ENCODE measurements around the gene SLC39A12.

The SLC39A12 gene

DNA sequence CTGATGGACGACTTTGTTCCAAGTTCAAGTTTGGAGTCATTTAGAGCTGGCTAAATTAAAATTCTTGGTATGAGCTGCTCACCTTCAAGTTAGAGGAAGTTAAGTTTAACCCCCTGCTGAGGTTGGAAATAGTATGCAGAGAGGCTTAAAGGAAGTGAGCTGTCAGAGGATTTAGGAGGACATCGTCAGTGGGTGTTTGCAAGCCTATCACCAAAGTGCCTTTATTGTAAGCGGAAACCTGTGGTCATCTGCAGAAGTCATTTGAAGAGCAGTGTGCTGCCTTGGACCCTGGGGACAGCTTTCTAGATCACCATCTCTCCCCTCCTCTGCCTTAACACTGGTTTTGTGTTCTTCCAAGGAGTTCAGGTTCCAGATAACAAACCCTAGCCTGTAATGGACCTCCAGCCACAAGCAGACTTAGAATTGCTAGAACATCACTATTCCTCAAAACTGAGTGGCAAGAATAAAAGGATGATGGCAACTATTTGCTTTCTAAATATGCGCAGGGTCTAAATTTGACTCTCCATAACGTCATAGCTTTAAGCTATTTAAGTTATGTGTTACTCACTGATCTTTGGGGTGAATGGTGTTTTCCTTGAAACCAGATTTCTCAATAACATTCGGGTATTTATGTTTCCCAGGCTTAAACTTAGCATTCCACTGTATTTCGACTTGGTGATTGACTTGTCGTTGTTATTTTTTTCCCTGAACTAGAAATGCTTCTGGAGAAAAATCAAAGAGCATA is 93.4 kb downstream of the SLC39A12 start:
- no peak for DNase-seq (ENCODE audit: low read depth in 2 of 2)

DNA sequence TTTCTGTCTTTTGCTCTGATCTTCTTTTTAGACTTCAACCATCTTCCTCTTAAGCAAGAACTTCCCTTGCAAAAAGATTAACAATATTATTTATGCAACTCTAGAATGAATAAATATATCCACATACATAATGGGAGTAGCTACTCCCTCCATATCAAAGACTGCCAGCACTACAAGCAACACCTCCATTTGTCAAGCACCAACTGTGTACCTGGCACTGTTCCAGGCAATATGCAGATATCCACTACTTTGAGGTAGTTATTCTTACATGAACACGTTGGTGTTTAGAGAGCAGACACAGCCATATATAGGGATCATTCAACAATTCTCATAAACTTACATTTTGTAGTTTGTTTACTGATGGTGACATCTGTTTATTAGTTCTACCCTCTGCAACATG is 104.9 kb downstream of the SLC39A12 start:
- no peak for DNase-seq (ENCODE audit: low read depth in 2 of 2)

GRCh38 chr10:18059826-18060559 is 108.3 kb downstream of the SLC39A12 start:
- no peak for DNase-seq (ENCODE audit: low read depth in 2 of 2)

DNA sequence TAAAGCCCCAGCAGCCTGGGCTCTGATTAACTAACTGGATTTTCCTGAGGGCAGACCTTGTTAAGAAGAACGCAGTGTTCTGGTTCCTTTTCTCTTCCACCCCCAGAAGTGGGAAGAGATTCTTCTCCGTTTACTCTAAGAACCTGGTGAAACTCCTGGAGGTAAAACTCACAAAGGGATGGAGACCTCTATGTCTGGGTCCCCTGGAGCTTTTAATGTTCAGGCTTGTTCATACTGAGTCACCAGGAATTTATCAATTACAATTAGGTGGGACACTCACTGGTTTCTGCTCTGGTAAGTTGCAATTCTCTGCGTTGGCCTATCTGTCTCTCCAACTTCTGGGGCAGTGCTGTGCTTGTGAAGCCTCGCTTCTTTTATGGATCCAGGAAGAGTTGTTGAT is 115.2 kb downstream of the SLC39A12 start:
- DNase-seq (ENCODE audit: low read depth in 2 of 2): no peak

GRCh38 chr10:18068401-18068800 is 116.7 kb downstream of the SLC39A12 start:
- DNase-seq (ENCODE audit: low read depth in 2 of 2): no peak

DNA sequence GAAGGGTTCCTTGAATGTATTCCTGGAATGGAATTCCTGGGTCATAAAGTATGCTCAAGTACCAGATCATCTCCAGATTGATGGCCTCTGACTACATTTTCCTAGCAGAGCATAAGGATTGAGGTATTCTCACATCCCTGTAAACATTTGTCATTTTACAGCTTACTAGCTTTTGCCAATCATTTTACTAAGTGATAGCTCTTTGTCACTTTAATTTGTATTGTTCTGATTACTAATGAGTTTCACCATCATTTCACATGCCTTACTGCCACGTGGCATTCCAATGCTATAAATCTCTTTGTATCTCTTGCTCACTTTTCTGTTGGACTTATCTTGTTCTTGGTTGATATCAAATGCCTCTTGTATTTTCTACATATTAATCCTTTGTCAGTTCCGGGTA is 119.9 kb downstream of the SLC39A12 start:
- DNase-seq (ENCODE audit: low read depth in 2 of 2): no peak

DNA sequence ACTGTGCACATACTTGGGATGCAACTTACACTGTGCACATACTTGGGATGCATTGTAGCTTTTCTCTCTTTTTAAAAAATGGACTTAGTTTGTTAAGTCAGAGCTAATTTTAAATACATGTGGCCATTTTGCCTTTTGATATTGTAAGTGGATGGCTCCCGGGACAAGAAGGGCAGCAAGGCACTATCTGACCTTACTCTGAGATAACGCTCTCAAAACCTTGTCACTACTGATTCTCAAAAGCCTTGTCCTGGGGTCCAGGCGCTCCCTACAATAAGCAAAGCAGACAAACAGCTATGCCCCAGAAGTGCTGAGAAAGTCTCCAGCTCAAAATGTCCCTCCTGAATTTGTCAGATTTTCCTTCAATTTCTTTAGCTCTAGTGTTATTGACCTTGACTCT is 121.6 kb downstream of the SLC39A12 start:
- no peak for DNase-seq (ENCODE audit: low read depth in 2 of 2)

DNA sequence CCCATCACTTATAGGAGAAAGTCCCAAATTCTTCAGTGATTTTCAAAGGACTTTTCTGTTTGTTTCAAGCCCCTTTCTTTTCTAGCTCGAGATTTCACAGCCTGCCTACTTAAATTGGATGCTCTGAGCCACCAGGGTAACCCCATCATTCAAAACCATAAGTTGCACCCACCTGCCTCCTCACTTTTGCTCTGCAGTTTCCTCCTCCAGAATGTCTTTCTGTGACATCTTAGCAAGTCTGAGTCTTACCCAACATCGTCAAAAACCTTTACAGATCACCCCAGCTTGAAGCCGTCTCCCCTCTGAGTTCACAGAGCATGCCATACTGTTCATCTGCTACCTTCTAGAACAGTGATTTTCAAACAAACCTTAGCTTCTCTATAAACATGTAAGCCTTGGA is 124.2 kb downstream of the SLC39A12 start:
- no peak for DNase-seq (ENCODE audit: low read depth in 2 of 2)

DNA sequence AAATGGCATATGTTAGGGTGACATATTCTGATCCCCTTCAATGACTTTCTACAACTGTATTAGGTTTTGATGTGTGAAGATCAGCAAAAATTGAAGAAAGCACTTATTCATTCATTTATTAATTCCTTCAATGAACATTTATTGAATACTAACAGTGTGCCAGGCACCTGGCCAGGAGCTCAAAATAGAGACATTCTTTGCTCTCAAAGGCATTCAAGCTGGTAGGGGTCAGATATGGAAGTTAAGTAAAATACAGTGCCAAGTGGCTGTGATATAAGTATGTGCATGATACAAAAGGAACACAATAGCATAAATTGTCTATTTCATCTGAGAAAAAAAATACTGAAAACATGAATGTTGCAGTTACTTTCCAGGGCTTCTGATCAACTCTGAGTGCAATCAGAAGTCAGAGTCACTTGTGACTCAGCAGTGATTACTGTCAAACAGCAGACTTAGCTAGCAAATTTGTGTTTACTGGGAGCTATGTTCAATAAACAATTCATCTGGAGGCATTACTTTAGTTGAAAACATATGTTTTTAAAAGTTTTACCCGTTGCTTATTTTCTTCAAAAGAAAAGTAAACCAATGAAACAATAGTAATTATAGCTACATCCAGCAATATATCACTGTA is 128.1 kb downstream of the SLC39A12 start:
- no peak for DNase-seq (ENCODE audit: low read depth in 2 of 2)

DNA sequence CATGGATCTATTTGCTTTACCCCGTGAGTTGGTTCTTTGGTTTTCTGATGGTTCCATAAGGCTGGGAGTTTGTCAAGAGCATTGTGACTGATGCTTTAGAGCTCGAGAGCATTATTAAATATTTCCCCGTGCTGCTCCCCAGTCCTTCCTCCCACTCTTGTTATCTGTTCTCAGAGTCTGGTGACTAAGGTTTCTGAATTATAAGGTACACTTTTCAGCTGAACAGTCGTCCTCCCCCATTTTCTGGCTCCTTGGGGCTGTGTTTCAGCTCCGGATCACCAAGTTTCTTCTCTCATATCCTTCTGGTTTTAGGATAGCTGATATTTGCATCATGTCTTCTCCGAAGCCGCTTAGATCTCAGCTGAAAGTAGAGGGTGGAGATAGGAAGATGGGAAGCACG is 130.7 kb downstream of the SLC39A12 start:
- DNase-seq (ENCODE audit: low read depth in 2 of 2): no peak

DNA sequence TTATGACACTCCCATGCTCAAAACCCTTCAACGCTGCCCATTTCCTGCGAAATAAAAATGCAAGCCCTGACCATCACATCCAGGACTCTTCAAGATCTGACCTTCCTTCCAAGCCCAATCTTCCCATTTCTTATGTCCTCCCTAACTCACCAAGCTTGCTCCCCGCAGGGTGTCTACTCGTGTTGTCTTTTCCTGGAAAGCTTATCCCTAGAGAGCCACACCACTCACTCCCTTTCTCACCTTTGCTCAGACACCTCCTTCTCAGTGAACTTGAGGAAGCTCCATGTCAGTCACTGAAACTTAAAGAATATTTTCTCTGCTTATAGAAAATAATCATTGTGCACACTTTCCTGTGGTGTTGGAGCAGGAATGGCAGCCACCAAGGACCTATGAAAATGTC is 134.1 kb downstream of the SLC39A12 start:
- no peak for DNase-seq (ENCODE audit: low read depth in 2 of 2)

GRCh38 chr10:18086746-18087145 is 135.0 kb downstream of the SLC39A12 start:
- no peak for DNase-seq (ENCODE audit: low read depth in 2 of 2)

DNA sequence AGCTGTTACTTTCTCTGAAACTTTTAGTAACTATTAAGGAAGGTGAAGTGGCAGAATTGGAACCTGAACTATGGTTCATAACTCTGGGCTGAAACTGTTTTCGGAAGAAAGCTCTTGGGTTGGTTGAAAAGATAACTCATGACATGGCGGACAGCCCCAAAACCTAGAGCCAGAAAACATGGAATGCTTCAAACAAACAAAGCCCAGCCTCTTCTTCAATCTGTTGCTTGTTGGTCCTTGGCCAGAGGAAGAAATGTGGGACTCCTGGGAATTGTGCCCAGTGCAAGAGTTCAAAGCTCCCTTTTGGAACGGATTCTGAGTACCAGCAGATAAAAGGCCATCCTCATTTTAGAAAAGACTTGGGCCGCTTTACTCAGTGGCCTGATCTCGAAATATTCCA is 135.6 kb downstream of the SLC39A12 start:
- no peak for DNase-seq (ENCODE audit: low read depth in 2 of 2)
